Calu3 (cell line): Measurements from ENCODE around the gene MAP3K21. TPM values are rescaled to one million over a fixed set of nuclear protein-coding genes. Genes with fewer than 3 reads are reported as not detected.
A peak's percentile ranks its signal among the peaks of the same experiment; 100 is the strongest.

ENCODE experiments used
- BruUV-seq: library from RNA; stranded (reverse); fragments of 400-500 nt; replicated peaks from 2 replicates; lab custom pipeline; 2021; lab: Mats Ljungman, UMichigan
- CTCF ChIA-PET: fragments of 300-600 bp; sonication (Branson Sonifier 250); formaldehyde crosslinking; loops from one replicate; lab custom pipeline; 2022; ENCODE audit warnings: antibody characterized with exemption; lab: Charles Lee
- DNase-seq: peaks from one replicate; pipeline ENCODE4 v3.0.0; 2022
- H3K27ac Mint-ChIP-seq: one replicate; pipeline ENCODE4 v1.8.0; 2022; ENCODE audit warnings: mixed read lengths; ENCODE audit not compliant: unreplicated experiment
- H3K27me3 Mint-ChIP-seq: one replicate; pipeline ENCODE4 v1.8.0; 2022; ENCODE audit warnings: mixed read lengths; ENCODE audit not compliant: unreplicated experiment
- H3K36me3 Mint-ChIP-seq: one replicate; pipeline ENCODE4 v1.8.0; 2022; ENCODE audit warnings: mild to moderate bottlenecking, moderate library complexity, mixed read lengths; ENCODE audit not compliant: insufficient read depth, unreplicated experiment
- H3K4me1 Mint-ChIP-seq: one replicate; pipeline ENCODE4 v1.8.0; 2022; ENCODE audit warnings: mild to moderate bottlenecking, low read depth, mixed read lengths; ENCODE audit not compliant: unreplicated experiment
- H3K4me3 Mint-ChIP-seq: one replicate; pipeline ENCODE4 v1.8.0; 2022; ENCODE audit warnings: mild to moderate bottlenecking, low read depth, moderate library complexity, mixed read lengths; ENCODE audit not compliant: unreplicated experiment
- H3K9me3 Mint-ChIP-seq: one replicate; pipeline ENCODE4 v1.8.0; 2022; ENCODE audit warnings: low read depth, mixed read lengths; ENCODE audit not compliant: unreplicated experiment
- intact Hi-C: fragments of 100-400 bp; cut with micrococcal nuclease; formaldehyde crosslinking; loops from one replicate; pipeline ENCODE4 v1.10.0; 2022; ENCODE audit not compliant: unreplicated experiment
- total RNA-seq: library from RNA; stranded (reverse); gene quantifications from 2 replicates; pipeline ENCODE4 v1.2.3, GENCODE V29; 2022
- TF ChIP-seq, protein P1 (sequence below): fragments of 200-600 bp; IDR thresholded peaks from one replicate; pipeline ENCODE4 v1.8.0; 2022; ENCODE audit warnings: antibody characterized with exemption; ENCODE audit not compliant: unreplicated experiment

Gene MAP3K21
- total RNA-seq, 1 experiment from 2014 or later, result 33.6 TPM

DNA sequence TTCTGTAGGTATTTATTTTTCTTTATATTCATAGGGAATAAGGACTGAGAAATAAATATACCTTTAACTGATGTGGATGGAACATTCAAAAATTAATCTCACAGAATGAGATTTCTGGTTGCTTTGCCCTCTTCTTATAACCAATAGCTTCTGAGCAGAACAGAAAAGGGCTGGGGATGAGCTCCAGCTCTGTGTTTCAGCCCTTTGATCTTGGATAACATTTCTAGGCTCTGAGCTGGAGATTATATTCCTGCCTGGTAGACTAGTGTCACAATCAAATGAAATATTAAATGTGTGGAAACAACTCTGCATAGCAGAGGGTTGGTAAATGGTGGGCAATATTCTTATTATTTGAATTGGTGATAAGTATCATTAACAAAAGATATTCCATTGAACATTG, 14.6 kb downstream of the MAP3K21 start:
- Mint-ChIP-seq H3K36me3 (peaks cover 7% of the 10 kb centered on the region), H3K9me3 (no peaks in the 10 kb centered on the region), H3K27ac (peak overlapping the region; percentile 77), H3K27me3 (no peaks in the 10 kb centered on the region), H3K4me1 (peaks cover 79% of the 10 kb centered on the region), H3K4me3 (no peak overlapping the region)
- CTCF ChIA-PET, result interaction anchor here (1.1 to 1.3 kb wide), 2 partner anchors 9 to 14 kb away, joined by 3 to 4 read pairs; no protein-coding TSS in a partner anchor
- no TSS peak for BruUV-seq
- TF ChIP-seq, protein P1, sequence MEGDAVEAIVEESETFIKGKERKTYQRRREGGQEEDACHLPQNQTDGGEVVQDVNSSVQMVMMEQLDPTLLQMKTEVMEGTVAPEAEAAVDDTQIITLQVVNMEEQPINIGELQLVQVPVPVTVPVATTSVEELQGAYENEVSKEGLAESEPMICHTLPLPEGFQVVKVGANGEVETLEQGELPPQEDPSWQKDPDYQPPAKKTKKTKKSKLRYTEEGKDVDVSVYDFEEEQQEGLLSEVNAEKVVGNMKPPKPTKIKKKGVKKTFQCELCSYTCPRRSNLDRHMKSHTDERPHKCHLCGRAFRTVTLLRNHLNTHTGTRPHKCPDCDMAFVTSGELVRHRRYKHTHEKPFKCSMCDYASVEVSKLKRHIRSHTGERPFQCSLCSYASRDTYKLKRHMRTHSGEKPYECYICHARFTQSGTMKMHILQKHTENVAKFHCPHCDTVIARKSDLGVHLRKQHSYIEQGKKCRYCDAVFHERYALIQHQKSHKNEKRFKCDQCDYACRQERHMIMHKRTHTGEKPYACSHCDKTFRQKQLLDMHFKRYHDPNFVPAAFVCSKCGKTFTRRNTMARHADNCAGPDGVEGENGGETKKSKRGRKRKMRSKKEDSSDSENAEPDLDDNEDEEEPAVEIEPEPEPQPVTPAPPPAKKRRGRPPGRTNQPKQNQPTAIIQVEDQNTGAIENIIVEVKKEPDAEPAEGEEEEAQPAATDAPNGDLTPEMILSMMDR, result no peak
- no peak for DNase-seq
- intact Hi-C loops, result loop anchor here (2.0 kb wide), 1 partner anchor 13 kb away; no protein-coding TSS in a partner anchor

DNA sequence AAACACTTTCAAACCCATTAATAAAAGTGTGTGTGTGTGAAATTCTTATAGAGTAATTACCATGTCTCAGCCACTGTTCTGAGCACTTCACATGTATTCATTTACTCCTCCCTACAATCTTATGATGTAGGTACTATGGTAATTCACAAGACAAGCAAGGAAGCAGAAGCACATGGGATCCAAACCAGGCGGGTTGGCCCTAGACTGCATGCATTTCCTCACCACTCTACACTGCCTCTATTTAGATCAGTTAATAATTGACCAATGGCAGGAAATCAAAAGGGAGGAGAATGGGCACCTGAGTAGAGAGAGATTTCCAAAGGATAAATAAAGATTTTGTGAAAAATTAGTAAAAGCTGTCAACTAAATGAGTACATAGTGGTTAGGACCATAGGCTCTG, 15.7 kb downstream of the MAP3K21 start:
- DNase-seq, result peak; percentile 64
- Mint-ChIP-seq H3K9me3 (no peaks in the 10 kb centered on the region), H3K36me3 (peaks cover 9% of the 10 kb centered on the region), H3K27me3 (no peaks in the 10 kb centered on the region), H3K4me3 (no peak overlapping the region), H3K27ac (peak overlapping the region; percentile 61), H3K4me1 (peaks cover 79% of the 10 kb centered on the region)
- CTCF ChIA-PET, result interaction anchor here (1.1 kb wide), 1 partner anchor 15 kb away, joined by 3 read pairs; no protein-coding TSS in a partner anchor
- no TSS peak for BruUV-seq
- TF ChIP-seq, protein P1, result no peak
- intact Hi-C loops, result loop anchor here (2.0 kb wide), 1 partner anchor 14 kb away; no protein-coding TSS in a partner anchor

DNA sequence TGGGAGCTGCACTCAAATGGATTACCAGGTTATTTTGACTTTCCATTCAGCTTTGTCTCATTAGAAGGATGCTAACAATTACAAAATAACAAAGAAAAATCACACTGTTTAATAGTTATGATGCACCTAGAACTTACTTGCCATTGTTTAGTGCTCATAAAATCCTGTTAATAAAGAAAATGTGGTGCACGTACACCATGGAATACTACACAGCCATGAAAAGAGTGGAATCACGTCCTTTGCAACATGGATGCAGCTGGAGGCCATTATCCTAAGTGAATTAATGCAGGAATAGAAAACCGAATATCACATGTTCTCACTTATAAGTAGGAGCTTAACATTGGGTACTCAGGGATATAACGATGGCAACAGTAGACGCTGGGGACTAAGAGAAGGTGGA, 19.8 kb downstream of the MAP3K21 start:
- Mint-ChIP-seq H3K9me3 (no peaks in the 10 kb centered on the region), H3K4me1 (peaks cover 45% of the 10 kb centered on the region), H3K27me3 (no peaks in the 10 kb centered on the region), H3K36me3 (peaks cover 9% of the 10 kb centered on the region), H3K4me3 (no peak overlapping the region), H3K27ac (no peak overlapping the region)
- CTCF ChIA-PET, result interaction anchor here (1.1 kb wide), 1 partner anchor 15 kb away, joined by 3 read pairs; no protein-coding TSS in a partner anchor
- TF ChIP-seq, protein P1, result no peak
- BruUV-seq, result no TSS peak
- DNase-seq, result no peak
- intact Hi-C loops, result no loop called here

DNA sequence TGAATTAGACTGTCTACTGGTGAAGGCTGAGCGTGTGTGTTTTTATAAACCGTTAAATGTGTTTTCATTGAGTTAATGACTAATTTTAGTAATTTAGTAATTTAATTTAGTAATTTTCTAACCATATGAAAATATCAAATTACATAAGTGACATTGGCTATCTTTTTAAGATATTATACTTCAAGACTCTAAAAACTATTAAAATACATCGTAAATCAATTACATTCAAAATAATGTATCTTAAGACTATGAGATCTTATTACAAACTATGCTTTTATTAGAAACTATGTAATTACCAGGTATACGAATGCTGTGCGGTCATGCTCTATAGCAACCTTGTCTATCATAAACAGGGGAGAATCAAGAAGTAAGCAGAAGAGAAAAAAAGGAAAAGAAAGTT, 21.6 kb downstream of the MAP3K21 start:
- intact Hi-C loops, result loop anchor here (2.0 kb wide), 1 partner anchor 16 kb away; no protein-coding TSS in a partner anchor
- no peak overlapping the region for H3K4me3 Mint-ChIP-seq
- H3K27me3 Mint-ChIP-seq, result no peaks in the 10 kb centered on the region
- peaks cover 27% of the 10 kb centered on the region for H3K4me1 Mint-ChIP-seq
- H3K36me3 Mint-ChIP-seq, result peaks cover 9% of the 10 kb centered on the region
- BruUV-seq, result no TSS peak
- TF ChIP-seq, protein P1, result no peak
- no peaks in the 10 kb centered on the region for H3K9me3 Mint-ChIP-seq
- DNase-seq, result no peak
- H3K27ac Mint-ChIP-seq, result no peak overlapping the region
- CTCF ChIA-PET, result no interaction called here
